ENCODE data around the gene MEPCE. TPM values are rescaled to one million over a fixed set of nuclear protein-coding genes. Genes with fewer than 3 reads are reported as not detected.
"Not testable (repeated sequence)": the region's sequence is repeated elsewhere in the genome, so short reads cannot be mapped to it uniquely, and the experiment has no call there.

MEPCE gene
- total RNA-seq: 10 to 100 TPM; 21.2 to 44.9 (median 40.6) TPM

- Histone ChIP-seq H3K4me3 (peak within 1 kb of the TSS; percentile 76 to 85 (median 80)), H3K36me3 (peaks cover 8 to 41% (median 36%) of the 10 kb centered on the region in 4 donors), H3K4me1 (peaks cover 28 to 58% (median 53%) of the 10 kb centered on the region in 4 donors), H3K9me3 (no peaks in the 10 kb centered on the region), H3K27ac (replicated peaks in 1 of 4) (peak within 1 kb of the TSS; percentile 97 to 100 (median 98)), H3K27me3 (peaks cover 0 to 6% (median 0%) of the 10 kb centered on the region in 4 donors)
- WGBS: 1% methylated on average over 16 of the region's 95 CpGs
- peak; percentile 99 for DNase-seq (ENCODE audit: extremely low spot score)
- TF ChIP-seq POLR2AphosphoS5 (IDR thresholded peaks at IDR 0.05) (peak in 1 of 2 donors; percentile 70), EP300 (IDR thresholded peaks at IDR 0.05) (no peak)
- intact Hi-C loops (cut with DNase I): no loop called here
Measured at GRCh38 chr7:100429637-100430492, at the start of gene MEPCE. TSS of gene MEPCE (plus strand) at chr7:100429831. CDS start at chr7:100430019, 188 bp downstream.

- Histone ChIP-seq H3K4me3 (no peak overlapping the region), H3K4me1 (peaks cover 0 to 4% (median 0%) of the 10 kb centered on the region in 4 donors), H3K9me3 (no peaks in the 10 kb centered on the region), H3K27ac (replicated peaks in 1 of 4) (peak overlapping the region in 1 of 4 donors; percentile 13), H3K36me3 (no peaks in the 10 kb centered on the region), H3K27me3 (no peaks in the 10 kb centered on the region)
- no peak for DNase-seq (ENCODE audit: extremely low spot score)
- WGBS: 75% methylated on average over 4 of the region's 4 CpGs
- intact Hi-C loops (cut with DNase I): no loop called here
- TF ChIP-seq, protein P1, sequence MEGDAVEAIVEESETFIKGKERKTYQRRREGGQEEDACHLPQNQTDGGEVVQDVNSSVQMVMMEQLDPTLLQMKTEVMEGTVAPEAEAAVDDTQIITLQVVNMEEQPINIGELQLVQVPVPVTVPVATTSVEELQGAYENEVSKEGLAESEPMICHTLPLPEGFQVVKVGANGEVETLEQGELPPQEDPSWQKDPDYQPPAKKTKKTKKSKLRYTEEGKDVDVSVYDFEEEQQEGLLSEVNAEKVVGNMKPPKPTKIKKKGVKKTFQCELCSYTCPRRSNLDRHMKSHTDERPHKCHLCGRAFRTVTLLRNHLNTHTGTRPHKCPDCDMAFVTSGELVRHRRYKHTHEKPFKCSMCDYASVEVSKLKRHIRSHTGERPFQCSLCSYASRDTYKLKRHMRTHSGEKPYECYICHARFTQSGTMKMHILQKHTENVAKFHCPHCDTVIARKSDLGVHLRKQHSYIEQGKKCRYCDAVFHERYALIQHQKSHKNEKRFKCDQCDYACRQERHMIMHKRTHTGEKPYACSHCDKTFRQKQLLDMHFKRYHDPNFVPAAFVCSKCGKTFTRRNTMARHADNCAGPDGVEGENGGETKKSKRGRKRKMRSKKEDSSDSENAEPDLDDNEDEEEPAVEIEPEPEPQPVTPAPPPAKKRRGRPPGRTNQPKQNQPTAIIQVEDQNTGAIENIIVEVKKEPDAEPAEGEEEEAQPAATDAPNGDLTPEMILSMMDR (IDR thresholded peaks at IDR 0.05): no peak
- TF ChIP-seq POLR2A (IDR thresholded peaks at IDR 0.05; ENCODE audit: low read depth) (no peak), POLR2AphosphoS5 (IDR thresholded peaks at IDR 0.05) (no peak), EP300 (IDR thresholded peaks at IDR 0.05) (no peak)
Measured at GRCh38 chr7:100380196-100380595, 49.4 kb upstream of the MEPCE start.

DNA sequence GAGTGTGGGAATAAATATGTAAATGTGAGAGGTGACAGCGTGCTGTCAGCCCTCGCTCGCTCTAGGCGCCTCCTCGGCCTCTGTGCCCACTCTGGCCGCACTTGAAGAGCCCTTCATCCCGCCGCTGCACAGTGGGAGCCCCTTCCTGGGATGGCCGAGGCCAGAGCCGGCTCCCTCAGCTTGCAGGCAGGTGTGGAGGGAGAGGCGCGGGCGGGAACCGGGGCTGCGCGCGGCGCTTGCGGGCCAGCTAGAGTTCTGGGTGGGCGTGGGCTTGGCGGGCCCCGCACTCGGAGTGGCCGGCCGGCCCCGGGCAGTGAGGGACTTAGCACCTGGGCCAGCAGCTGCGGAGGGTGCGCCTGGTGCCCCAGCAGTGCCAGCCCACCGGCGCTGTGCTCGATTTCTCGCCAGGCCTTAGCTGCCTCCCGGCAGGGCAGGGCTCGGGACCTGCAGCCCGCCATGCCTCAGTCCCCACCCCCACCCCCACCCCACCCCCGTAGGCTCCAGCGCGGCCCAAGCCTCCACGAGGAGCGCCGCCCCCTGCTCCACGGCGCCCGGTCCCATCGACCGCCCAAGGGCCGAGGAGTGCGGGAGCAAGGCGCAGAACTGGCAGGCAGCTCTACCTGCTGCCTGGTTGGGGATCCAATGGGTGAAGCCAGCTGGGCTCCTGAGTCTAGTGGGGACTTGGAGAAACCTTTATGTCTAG lies 47.9 kb upstream of the MEPCE start:
- H3K27me3 ChIP-seq; DNase-seq (ENCODE audit: extremely low spot score); intact Hi-C loops (cut with DNase I); H3K4me1 ChIP-seq; H3K27ac ChIP-seq (replicated peaks in 1 of 4); H3K36me3 ChIP-seq; H3K9me3 ChIP-seq: not testable (repeated sequence)
- 81% methylated on average over 15 of the region's 49 CpGs for WGBS
- peak overlapping the region in 1 of 4 donors; percentile 34 for H3K4me3 ChIP-seq

DNA sequence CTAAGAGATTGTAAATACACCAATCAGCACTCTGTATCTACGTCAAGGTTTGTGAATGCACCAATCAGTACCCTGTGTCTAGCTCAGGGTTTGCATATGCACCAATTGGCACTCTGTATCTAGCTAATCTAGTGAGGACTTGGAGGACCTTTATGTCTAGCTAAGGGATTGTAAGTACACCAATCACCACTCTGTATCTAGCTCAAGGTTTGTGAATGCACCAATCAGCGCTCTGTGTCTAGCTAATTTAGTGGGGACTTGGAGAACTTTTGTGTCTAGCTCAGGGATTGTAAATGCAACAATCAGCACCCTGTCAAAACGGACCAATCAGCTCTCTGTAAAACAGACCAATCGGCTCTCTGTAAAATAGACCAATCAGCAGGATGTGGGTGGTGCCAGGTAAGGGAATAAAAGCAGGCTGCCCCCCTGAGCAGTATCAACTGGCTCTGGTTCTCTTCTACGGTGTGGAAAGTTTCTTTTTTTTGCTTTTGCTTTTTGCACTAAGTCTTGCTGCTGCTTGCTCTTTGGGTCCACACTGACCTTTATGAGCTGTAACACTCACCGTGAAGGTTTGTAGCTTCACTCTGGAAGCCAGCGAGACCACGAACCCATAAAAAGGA lies 47.3 kb upstream of the MEPCE start:
- WGBS: 80% methylated on average over 8 of the region's 8 CpGs
- H3K27ac ChIP-seq (replicated peaks in 1 of 4); H3K4me1 ChIP-seq; intact Hi-C loops (cut with DNase I); H3K36me3 ChIP-seq; H3K27me3 ChIP-seq; DNase-seq (ENCODE audit: extremely low spot score); H3K4me3 ChIP-seq; H3K9me3 ChIP-seq: not testable (repeated sequence)

DNA sequence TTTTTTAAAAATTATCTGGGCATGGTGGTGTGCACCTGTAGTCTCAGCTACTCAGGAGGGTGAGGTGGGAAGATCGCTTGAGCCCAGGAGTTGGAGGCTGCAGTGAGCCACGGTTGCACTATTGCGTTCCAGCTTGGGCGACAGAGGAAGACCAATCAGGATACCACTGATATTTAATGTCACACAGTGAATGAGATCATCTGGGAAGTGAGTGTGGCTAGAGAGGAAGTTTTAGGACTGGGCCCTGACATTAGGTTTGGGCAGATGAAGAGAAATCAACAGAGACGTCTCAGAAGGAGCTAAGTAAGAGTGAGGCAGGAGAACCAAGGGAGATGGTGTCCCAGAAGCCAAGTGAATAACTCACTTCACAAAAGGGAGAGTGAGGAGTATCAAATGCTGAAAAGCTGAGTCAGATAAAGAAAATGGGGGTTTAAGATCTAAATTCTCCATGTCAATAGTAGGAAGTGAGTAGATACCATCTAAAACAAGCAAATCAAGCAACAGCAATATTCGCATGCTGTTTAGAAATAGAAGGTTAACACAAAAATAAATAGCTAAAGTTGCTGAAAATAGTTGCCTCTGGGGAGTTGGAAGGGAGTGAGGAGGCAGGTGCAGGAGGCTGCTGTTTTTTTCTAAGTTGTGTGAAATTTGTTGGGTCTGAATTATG lies 44.9 kb upstream of the MEPCE start:
- no peaks in the 10 kb centered on the region for H3K27me3 ChIP-seq
- H3K36me3 ChIP-seq: no peaks in the 10 kb centered on the region
- no peak overlapping the region for H3K27ac ChIP-seq (replicated peaks in 1 of 4)
- H3K4me1 ChIP-seq: peaks cover 0 to 4% (median 0%) of the 10 kb centered on the region in 4 donors
- no peaks in the 10 kb centered on the region for H3K9me3 ChIP-seq
- 70% methylated on average over 6 of the region's 6 CpGs for WGBS
- TF ChIP-seq POLR2AphosphoS5 (IDR thresholded peaks at IDR 0.05) (no peak), POLR2A (IDR thresholded peaks at IDR 0.05; ENCODE audit: low read depth) (no peak)
- TF ChIP-seq, protein P1 (IDR thresholded peaks at IDR 0.05): no peak
- no peak for DNase-seq (ENCODE audit: extremely low spot score)
- intact Hi-C loops (cut with DNase I): no loop called here
- H3K4me3 ChIP-seq: no peak overlapping the region
